CD1c-positive myeloid dendritic cell (primary cell): ENCODE data around the gene IDUA.

Source experiments
- DNase-seq: peaks from one replicate; pipeline ENCODE4 v3.0.0-alpha.2; 2016; ENCODE audit errors: extremely low spot score

IDUA gene

GRCh38 chr4:1030559-1030958 is 43.7 kb downstream of the IDUA start:
- no peak for DNase-seq

- no peak for DNase-seq
These were observed 44.5 kb downstream of the IDUA start for GRCh38 chr4:1031346-1031745.

- no peak for DNase-seq
These were observed 45.3 kb downstream of the IDUA start for GRCh38 chr4:1031956-1032795.

GRCh38 chr4:1032861-1033260 is 46.0 kb downstream of the IDUA start:
- DNase-seq: no peak

GRCh38 chr4:1033840-1034551 is 47.2 kb downstream of the IDUA start:
- DNase-seq: no peak

- no peak for DNase-seq
These were observed 48.7 kb downstream of the IDUA start for GRCh38 chr4:1035510-1035909.

GRCh38 chr4:1036095-1036494 is 49.3 kb downstream of the IDUA start:
- no peak for DNase-seq

GRCh38 chr4:1036976-1037810 is 50.3 kb downstream of the IDUA start:
- no peak for DNase-seq

GRCh38 chr4:1038948-1039492 is 52.2 kb downstream of the IDUA start:
- DNase-seq: no peak

GRCh38 chr4:1039493-1040343 is 52.9 kb downstream of the IDUA start:
- no peak for DNase-seq

GRCh38 chr4:1040344-1041146 is 53.7 kb downstream of the IDUA start:
- no peak for DNase-seq

GRCh38 chr4:1041147-1041935 is 54.5 kb downstream of the IDUA start:
- no peak for DNase-seq

GRCh38 chr4:1041936-1042330 is 55.1 kb downstream of the IDUA start:
- no peak for DNase-seq

- DNase-seq: no peak
These were observed 55.7 kb downstream of the IDUA start for GRCh38 chr4:1042352-1043055.

GRCh38 chr4:1043162-1043561 is 56.3 kb downstream of the IDUA start:
- DNase-seq: no peak

GRCh38 chr4:1043651-1044468 is 57.0 kb downstream of the IDUA start:
- peak; percentile 94 for DNase-seq

- DNase-seq: no peak
These were observed 57.8 kb downstream of the IDUA start for GRCh38 chr4:1044469-1045192.
